IPS-18c (cell line): Measurements from ENCODE around the gene ATRIP.
A peak's percentile ranks its signal among the peaks of the same experiment; 100 is the strongest.
"Not testable (repeated sequence)": the region's sequence is repeated elsewhere in the genome, so short reads cannot be mapped to it uniquely, and the experiment has no call there.

Experiments used
- H3K4me3 ChIP-seq: 2 replicates; pipeline ENCODE4 v1.7.0; 2013; ENCODE audit warnings: low read depth, mild to moderate bottlenecking, low read length, moderate library complexity; ENCODE audit not compliant: insufficient read depth
- H3K9me3 ChIP-seq: one replicate; pipeline ENCODE4 v1.6.1; 2013; ENCODE audit warnings: mild to moderate bottlenecking, low read length, moderate library complexity; ENCODE audit not compliant: control insufficient read depth, insufficient read depth

Gene ATRIP

GRCh38 chr3:48446425-48447193, at the start of gene ATRIP:
Gene ATRIP, plus strand, starts transcription at chr3:48446737. Its CDS starts 109 bp downstream, at chr3:48446846.
- no peaks in the 10 kb centered on the region for H3K9me3 ChIP-seq
- peak within 1 kb of the TSS; percentile 99 for H3K4me3 ChIP-seq

GRCh38 chr3:48397767-48398681, 48.5 kb upstream of the ATRIP start:
- no peaks in the 10 kb centered on the region for H3K9me3 ChIP-seq
- H3K4me3 ChIP-seq, result no peak overlapping the region

GRCh38 chr3:48398701-48399386, 47.7 kb upstream of the ATRIP start:
- Histone ChIP-seq H3K4me3 (no peak overlapping the region), H3K9me3 (no peaks in the 10 kb centered on the region)

GRCh38 chr3:48399387-48400172, 47.0 kb upstream of the ATRIP start:
- Histone ChIP-seq H3K4me3 (no peak overlapping the region), H3K9me3 (no peaks in the 10 kb centered on the region)

GRCh38 chr3:48400824-48401433, 45.6 kb upstream of the ATRIP start:
- no peak overlapping the region for H3K4me3 ChIP-seq
- no peaks in the 10 kb centered on the region for H3K9me3 ChIP-seq

GRCh38 chr3:48401434-48401901, 45.1 kb upstream of the ATRIP start:
- not testable (repeated sequence) for H3K4me3 ChIP-seq

GRCh38 chr3:48402281-48402732, 44.2 kb upstream of the ATRIP start:
- H3K9me3 ChIP-seq, result no peaks in the 10 kb centered on the region
- H3K4me3 ChIP-seq, result no peak overlapping the region

More at GRCh38 chr3:48401434-48401901, 45.1 kb upstream of the ATRIP start:
- not testable (repeated sequence) for H3K9me3 ChIP-seq

- no peaks in the 10 kb centered on the region for H3K9me3 ChIP-seq
- no peak overlapping the region for H3K4me3 ChIP-seq
Observed at GRCh38 chr3:48402907-48403306, 43.6 kb upstream of the ATRIP start.

- Histone ChIP-seq H3K4me3 (no peak overlapping the region), H3K9me3 (no peaks in the 10 kb centered on the region)
Observed at GRCh38 chr3:48403533-48404439, 42.8 kb upstream of the ATRIP start.

GRCh38 chr3:48404440-48405342, 41.8 kb upstream of the ATRIP start:
- no peak overlapping the region for H3K4me3 ChIP-seq
- H3K9me3 ChIP-seq, result no peaks in the 10 kb centered on the region

- H3K9me3 ChIP-seq, result no peaks in the 10 kb centered on the region
- H3K4me3 ChIP-seq, result no peak overlapping the region
Observed at GRCh38 chr3:48405343-48405881, 41.1 kb upstream of the ATRIP start.

- Histone ChIP-seq H3K4me3 (no peak overlapping the region), H3K9me3 (no peaks in the 10 kb centered on the region)
Observed at GRCh38 chr3:48405971-48406370, 40.6 kb upstream of the ATRIP start.

GRCh38 chr3:48406443-48407431, 39.8 kb upstream of the ATRIP start:
- Histone ChIP-seq H3K4me3 (no peak overlapping the region), H3K9me3 (no peaks in the 10 kb centered on the region)
